22Rv1 (cell line): ENCODE data around the gene PIK3C2A.
"Not testable (repeated sequence)": the region's sequence is repeated elsewhere in the genome, so short reads cannot be mapped to it uniquely, and the experiment has no call there.

Source experiments
- H3K27ac ChIP-seq: fragments of 450-650 bp; 2 replicates; pipeline ENCODE4 v1.5.1; 2017
- ZFX ChIP-seq: fragments of 450-650 bp; IDR thresholded peaks from 2 replicates; pipeline ENCODE4 v1.6.1; 2017; ENCODE audit warnings: antibody characterized with exemption, borderline replicate concordance
- TF ChIP-seq, protein P1 (sequence below): fragments of 450-650 bp; IDR thresholded peaks from 2 replicates; pipeline ENCODE4 v1.5.1; 2017; ENCODE audit warnings: mild to moderate bottlenecking

Gene PIK3C2A

DNA sequence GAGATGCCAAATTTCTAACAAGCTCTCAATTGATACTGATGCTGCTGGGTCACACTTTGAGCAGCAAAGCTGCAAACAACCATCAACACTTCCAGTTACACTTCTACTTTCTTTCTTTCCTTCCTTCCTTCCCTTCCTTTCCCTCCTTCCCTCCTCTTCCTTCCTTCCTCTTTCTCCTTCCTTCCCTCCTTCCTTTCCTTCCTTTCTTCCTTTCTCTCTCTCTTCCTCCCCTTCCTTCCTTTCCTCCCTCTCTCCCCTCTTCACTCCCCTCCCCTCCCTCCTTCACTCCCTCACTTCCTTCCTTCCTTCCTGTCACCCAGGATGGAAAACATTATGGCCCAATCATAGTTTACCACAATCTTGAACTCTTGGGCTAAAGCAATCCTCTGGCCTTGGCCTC is 33.0 kb upstream of the PIK3C2A start:
- no peak overlapping the region for H3K27ac ChIP-seq

DNA sequence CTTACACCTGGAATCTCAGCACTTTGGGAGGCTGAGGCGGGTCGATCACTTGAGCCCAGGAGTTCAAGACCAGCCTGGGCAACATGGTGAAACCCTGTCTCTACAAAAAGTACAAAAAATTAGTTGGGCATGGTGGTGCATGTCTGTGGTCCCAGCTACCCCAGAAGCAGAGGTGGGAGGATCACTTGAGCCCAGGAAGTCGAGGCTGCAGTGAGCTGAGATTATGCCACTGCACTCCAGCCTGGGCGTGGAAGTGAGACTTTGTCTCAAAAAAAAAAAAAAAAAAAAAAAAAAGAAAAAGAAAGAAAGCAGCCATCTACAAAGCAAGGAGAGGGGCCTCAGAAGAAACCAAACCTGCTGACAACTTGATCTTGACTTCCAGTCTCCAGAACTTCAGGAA is 32.1 kb upstream of the PIK3C2A start:
- not testable (repeated sequence) for H3K27ac ChIP-seq

More for the DNA sequence above, 33.0 kb upstream of the PIK3C2A start:
- TF ChIP-seq ZFX: no peak
- TF ChIP-seq, protein P1, sequence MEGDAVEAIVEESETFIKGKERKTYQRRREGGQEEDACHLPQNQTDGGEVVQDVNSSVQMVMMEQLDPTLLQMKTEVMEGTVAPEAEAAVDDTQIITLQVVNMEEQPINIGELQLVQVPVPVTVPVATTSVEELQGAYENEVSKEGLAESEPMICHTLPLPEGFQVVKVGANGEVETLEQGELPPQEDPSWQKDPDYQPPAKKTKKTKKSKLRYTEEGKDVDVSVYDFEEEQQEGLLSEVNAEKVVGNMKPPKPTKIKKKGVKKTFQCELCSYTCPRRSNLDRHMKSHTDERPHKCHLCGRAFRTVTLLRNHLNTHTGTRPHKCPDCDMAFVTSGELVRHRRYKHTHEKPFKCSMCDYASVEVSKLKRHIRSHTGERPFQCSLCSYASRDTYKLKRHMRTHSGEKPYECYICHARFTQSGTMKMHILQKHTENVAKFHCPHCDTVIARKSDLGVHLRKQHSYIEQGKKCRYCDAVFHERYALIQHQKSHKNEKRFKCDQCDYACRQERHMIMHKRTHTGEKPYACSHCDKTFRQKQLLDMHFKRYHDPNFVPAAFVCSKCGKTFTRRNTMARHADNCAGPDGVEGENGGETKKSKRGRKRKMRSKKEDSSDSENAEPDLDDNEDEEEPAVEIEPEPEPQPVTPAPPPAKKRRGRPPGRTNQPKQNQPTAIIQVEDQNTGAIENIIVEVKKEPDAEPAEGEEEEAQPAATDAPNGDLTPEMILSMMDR: no peak

DNA sequence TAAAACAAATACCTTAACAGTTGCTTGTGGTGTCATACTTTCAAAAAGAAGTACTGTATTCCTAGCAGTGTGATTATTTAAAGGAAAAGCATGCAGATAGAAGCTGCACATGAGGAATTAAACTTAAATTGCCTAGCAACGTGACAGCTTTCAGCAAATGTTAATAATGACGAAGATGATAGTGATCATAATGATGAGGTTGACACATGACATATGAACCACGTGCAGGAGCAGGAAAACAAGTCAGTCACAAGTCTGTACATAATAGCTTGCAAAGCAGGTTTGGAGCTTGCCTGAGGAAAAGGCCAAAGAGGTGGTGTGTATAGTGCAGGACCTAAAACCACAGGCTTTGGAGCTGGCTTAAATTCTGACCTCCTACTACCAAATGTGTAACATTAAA is 30.6 kb upstream of the PIK3C2A start:
- no peak for TF ChIP-seq ZFX
- TF ChIP-seq, protein P1: no peak
- peak overlapping the region; percentile 47 for H3K27ac ChIP-seq

DNA sequence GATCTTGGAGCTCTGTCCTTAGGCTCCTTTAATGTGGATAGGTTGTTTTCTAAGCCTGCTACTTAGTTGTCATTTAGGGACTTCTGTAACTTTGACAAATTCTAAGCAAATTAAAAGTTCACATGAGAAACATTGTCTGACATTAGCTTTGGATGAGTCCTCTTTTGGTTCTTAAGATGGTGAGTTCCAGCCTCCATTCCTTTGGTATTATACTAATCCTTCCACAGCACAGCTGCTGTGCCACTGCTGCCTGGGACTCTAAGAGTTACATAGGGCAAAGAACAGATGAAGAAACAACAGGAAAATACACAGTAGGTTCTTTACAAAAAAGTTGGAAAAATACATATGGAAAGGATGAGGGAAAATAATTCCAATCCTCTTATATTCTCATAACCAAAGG is 25.3 kb upstream of the PIK3C2A start:
- TF ChIP-seq, protein P1: no peak
- TF ChIP-seq ZFX: no peak
- no peak overlapping the region for H3K27ac ChIP-seq

DNA sequence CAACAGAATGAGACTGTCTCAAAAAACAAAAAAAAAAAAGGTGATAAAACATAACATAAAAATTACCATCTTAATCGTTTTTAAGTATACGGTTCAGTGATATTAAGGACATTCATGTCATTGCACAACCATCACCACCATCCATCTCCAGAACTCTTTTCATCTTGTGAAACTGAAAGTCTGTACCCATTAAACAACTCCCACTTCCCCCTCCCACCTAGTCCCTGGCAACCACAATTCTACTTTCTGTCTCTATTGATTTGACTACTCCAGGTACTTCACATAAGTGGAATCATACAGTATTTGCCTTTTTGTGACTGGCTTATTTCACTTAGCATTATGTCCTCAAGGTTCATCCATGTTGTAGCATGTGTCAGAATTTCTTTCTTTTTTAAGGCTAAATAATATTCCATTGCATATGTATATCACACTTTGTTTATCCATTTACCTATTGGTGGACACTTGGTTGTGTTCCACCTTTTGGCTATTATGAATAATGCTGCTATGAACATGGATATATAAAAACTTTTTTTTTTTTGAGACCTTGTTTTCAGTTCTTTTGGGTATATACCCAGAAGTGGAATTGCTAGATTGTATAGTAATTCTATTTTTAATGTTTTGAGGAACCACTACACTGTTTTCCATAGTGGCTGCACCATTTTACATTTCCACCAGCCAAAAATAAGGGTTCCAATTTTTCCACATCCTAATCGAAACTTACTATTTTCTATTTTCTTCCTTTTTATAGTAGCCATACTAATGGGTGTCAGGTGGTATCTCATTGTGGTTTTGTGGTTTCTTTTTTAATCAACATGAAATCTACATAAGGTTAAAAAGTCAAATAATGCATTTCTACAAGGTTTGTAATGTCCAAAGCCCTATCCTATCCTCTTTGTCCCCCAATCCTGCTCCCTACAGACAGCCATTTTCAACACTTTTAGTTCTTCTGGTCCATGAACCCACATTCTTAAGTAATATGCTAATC is 23.4 kb upstream of the PIK3C2A start:
- no peak for TF ChIP-seq ZFX
- TF ChIP-seq, protein P1: no peak
- no peak overlapping the region for H3K27ac ChIP-seq

DNA sequence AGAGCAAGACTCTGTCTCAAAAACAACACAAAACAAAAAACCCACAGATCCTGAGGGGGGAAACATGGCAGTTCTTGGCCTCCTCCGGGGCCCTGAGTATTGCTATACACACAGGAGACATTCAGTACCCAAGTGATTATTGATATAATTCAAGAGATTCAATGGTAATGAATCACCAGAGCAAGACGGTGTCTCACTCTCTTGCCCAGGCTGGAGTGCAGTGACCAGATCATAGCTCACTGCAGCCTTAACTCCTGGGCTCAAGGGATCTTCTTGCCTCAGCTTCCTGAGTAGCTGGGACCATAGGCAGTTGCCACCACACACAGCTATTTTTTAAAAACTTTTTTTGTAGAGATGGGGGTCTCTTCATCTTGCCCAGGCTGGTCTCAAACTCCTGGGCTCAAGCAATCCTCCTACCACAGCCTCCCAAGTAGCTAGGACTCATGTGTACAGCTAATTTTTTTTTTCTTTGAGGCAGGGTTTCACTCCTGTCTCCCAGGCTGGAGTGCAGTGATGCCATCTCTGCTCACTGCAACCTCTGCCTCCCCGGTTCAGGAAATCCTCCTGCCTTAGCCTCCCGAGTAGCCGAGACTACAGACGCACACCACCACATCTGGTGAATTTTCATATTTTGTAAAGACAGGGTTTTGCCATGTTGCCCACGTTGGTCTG is 21.8 kb upstream of the PIK3C2A start:
- no peak overlapping the region for H3K27ac ChIP-seq
- no peak for TF ChIP-seq ZFX
- TF ChIP-seq, protein P1: no peak

DNA sequence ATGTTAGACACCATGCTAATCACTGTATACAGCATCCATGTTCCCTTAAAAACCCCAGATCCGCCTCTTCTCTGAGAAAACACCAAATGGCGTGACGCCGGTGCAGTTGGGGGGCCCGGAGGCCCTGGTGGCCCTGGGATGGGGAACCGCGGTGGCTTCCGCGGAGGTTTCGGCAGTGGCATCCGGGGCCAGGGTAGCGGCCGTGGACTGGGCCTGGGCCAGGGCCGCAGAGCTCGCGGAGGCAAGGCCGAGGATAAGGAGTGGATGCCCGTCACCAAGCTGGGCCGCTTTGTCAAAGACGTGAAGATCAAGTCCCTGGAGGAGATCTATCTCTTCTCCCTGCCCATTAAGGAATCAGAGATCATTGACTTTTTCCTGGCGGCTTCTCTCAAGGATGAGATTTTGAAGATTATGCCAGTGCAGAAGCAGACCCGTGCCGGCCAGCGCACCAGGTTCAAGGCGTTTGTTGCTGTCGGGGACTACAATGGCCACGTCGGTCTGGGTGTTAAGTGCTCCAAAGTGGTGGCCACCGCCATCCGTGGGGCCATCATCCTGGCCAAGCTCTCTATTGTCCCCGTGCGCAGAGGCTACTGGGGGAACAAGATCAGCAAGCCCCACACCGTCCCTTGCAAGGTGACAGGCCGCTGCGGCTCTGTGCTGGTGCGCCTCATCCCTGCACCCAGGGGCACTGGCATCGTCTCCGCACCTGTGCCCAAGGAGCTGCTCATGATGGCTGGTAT is 20.6 kb upstream of the PIK3C2A start:
- H3K27ac ChIP-seq: not testable (repeated sequence)

DNA sequence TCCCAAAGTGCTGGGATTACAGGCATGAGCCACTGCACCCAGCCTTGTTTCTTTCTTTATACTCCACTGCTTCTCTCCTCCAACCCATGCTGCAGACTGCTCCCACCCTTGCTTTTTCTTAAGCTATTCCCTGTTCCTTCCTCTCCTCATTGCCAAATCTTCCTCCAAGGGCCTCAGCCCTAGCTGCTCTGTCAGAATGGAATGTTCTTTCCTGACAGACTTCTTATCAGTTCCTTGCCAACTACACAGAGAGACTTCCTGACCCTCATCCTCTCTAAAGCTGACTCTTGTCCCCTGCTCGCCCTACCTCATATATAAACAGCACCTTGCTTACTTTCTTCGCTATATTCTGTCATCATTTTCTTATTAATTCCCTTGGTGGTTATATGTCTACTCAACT is 16.9 kb upstream of the PIK3C2A start:
- no peak overlapping the region for H3K27ac ChIP-seq
- TF ChIP-seq ZFX: no peak
- TF ChIP-seq, protein P1: no peak
